GM23338 (cell line): ENCODE measurements around the gene ARPC2. TPM values are rescaled to one million over a fixed set of nuclear protein-coding genes. Genes with fewer than 3 reads are reported as not detected.

Experiments
- ATAC-seq: fragments of 200-7000 bp; cut with Tn5 transposase; 3 replicates; pipeline ENCODE4 v1.9.1; 2020
- DNase-seq: peaks from one replicate; pipeline ENCODE4 v3.0.0-alpha.2; 2015; ENCODE audit warnings: low spot score
- H2AFZ ChIP-seq: fragments of 200-600 bp; sonication (generic); 2 replicates; pipeline ENCODE4 v1.8.0; 2016; ENCODE audit warnings: antibody characterized with exemption, mild to moderate bottlenecking, moderate library complexity
- H3F3A ChIP-seq: fragments of 200-600 bp; sonication (generic); replicated peaks from 2 replicates; pipeline ENCODE4 v1.8.0; 2017; ENCODE audit warnings: antibody characterized with exemption, mixed run types, low read depth
- H3K27ac ChIP-seq: fragments of 200-600 bp; sonication (generic); 2 replicates; pipeline ENCODE4 v1.6.1; 2016; ENCODE audit warnings: low read depth
- H3K27me3 ChIP-seq: fragments of 200-600 bp; sonication (generic); 2 replicates; pipeline ENCODE4 v1.8.0; 2016; ENCODE audit warnings: mild to moderate bottlenecking, mixed run types, moderate library complexity; ENCODE audit not compliant: insufficient read depth
- H3K36me3 ChIP-seq: fragments of 200-600 bp; sonication (generic); 2 replicates; pipeline ENCODE4 v1.8.0; 2016; ENCODE audit warnings: mild to moderate bottlenecking; ENCODE audit not compliant: insufficient read depth
- H3K4me1 ChIP-seq: fragments of 200-600 bp; sonication (generic); 2 replicates; pipeline ENCODE4 v1.8.0; 2016; ENCODE audit warnings: mild to moderate bottlenecking, moderate library complexity; ENCODE audit not compliant: insufficient read depth
- H3K4me2 ChIP-seq: fragments of 200-600 bp; sonication (generic); 2 replicates; pipeline ENCODE4 v1.7.1; 2017; ENCODE audit warnings: mixed run types
- H3K4me3 ChIP-seq: fragments of 200-600 bp; sonication (generic); 2 replicates; pipeline ENCODE4 v1.6.1; 2016; ENCODE audit warnings: mixed run types
- H3K79me2 ChIP-seq: fragments of 200-600 bp; sonication (generic); replicated peaks from 2 replicates; pipeline ENCODE4 v1.8.0; 2017; ENCODE audit warnings: mild to moderate bottlenecking; ENCODE audit not compliant: insufficient read depth
- H3K9me2 ChIP-seq: fragments of 200-600 bp; sonication (generic); 2 replicates; pipeline ENCODE4 v1.8.0; 2017; ENCODE audit not compliant: insufficient read depth
- H4K20me1 ChIP-seq: fragments of 200-600 bp; sonication (generic); replicated peaks from 2 replicates; pipeline ENCODE4 v1.8.0; 2017; ENCODE audit warnings: mild to moderate bottlenecking; ENCODE audit not compliant: insufficient read depth
- H3K27ac Mint-ChIP-seq: 2 replicates; pipeline ENCODE4 v1.8.0; 2020; ENCODE audit warnings: inconsistent platforms, mild to moderate bottlenecking, moderate library complexity, mixed read lengths
- H3K27me3 Mint-ChIP-seq: 3 replicates; pipeline ENCODE4 v1.8.0; 2022; ENCODE audit warnings: low read depth, mild to moderate bottlenecking, moderate library complexity, mixed read lengths, inconsistent platforms; ENCODE audit not compliant: insufficient read depth, poor library complexity
- H3K36me3 Mint-ChIP-seq: 3 replicates; pipeline ENCODE4 v1.8.0; 2021; ENCODE audit warnings: low read depth, mild to moderate bottlenecking, inconsistent platforms, moderate library complexity, mixed read lengths
- H3K4me1 Mint-ChIP-seq: 3 replicates; pipeline ENCODE4 v1.8.0; 2020; ENCODE audit warnings: mild to moderate bottlenecking, inconsistent platforms, mixed read lengths
- H3K4me3 Mint-ChIP-seq: 3 replicates; pipeline ENCODE4 v1.8.0; 2021; ENCODE audit warnings: moderate library complexity, mild to moderate bottlenecking, inconsistent platforms, mixed read lengths
- H3K9me3 Mint-ChIP-seq: 3 replicates; pipeline ENCODE4 v1.8.0; 2020; ENCODE audit warnings: moderate library complexity, mild to moderate bottlenecking, inconsistent platforms, mixed read lengths
- CREB1 ChIP-seq: fragments of 250-450 bp; sonication (Bioruptor Pico); IDR thresholded peaks from 2 replicates; pipeline ENCODE4 v1.5.0; 2020; ENCODE audit warnings: low read depth, mild to moderate bottlenecking, moderate library complexity
- ETS1 ChIP-seq: IDR thresholded peaks from 2 replicates; pipeline ENCODE4 v1.6.1; 2016; ENCODE audit warnings: antibody characterized with exemption
- EZH2 ChIP-seq: fragments of 200-600 bp; sonication (generic); IDR thresholded peaks from one replicate; pipeline ENCODE4 v1.8.0; 2017; ENCODE audit warnings: antibody characterized with exemption, mild to moderate bottlenecking, low read depth; ENCODE audit not compliant: unreplicated experiment
- REST ChIP-seq: IDR thresholded peaks from one replicate; pipeline ENCODE4 v1.6.1; 2018; ENCODE audit warnings: antibody characterized with exemption; ENCODE audit not compliant: unreplicated experiment
- STAT1 ChIP-seq: IDR thresholded peaks from one replicate; pipeline ENCODE4 v1.6.1; 2016; ENCODE audit warnings: antibody characterized with exemption; ENCODE audit not compliant: unreplicated experiment
- ZNF114 ChIP-seq: fragments of 250-450 bp; sonication (Bioruptor Pico); IDR thresholded peaks from 2 replicates; pipeline ENCODE4 v1.5.0; 2020; ENCODE audit warnings: mild to moderate bottlenecking, moderate library complexity
- ZNF331 ChIP-seq: fragments of 250-450 bp; sonication (Bioruptor Pico); IDR thresholded peaks from 2 replicates; pipeline ENCODE4 v1.5.0; 2020; ENCODE audit warnings: low read depth, mild to moderate bottlenecking, moderate library complexity
- ZNF462 ChIP-seq: fragments of 250-450 bp; sonication (Bioruptor Pico); IDR thresholded peaks from 2 replicates; pipeline ENCODE4 v1.5.0; 2020; ENCODE audit warnings: mild to moderate bottlenecking, moderate library complexity
- polyA plus RNA-seq: library from polyadenylated mRNA; unstranded; fragments of >200 nt; fragmentation: Nextera tagmentation; extraction: Ambion mirVana; gene quantifications from 2 replicates; pipeline ENCODE4 v1.2.1, GENCODE V29; 2016
- total RNA-seq: library from RNA; depleted of rRNA; stranded (reverse); fragments of >200 nt; shearing (Covaris generic); gene quantifications from 2 replicates; pipeline ENCODE4 v1.2.3, GENCODE V29; 2014
- TF ChIP-seq, protein P1 (sequence below), 2 experiments: fragments of 200-600 bp in 1 of 2; sonication (generic) in 1 of 2; conservative IDR thresholded peaks; 2 replicates each; pipeline versions ENCODE4 v1.5.1 to v1.6.1; 2016 to 2017; ENCODE audit warnings: antibody characterized with exemption in 2 of 2, low read depth in 2 of 2, mild to moderate bottlenecking in 2 of 2, moderate library complexity in 1 of 2

The ARPC2 gene
- total and polyA plus RNA-seq, 2 experiments from 2014 or later = 217 to 271 TPM

GRCh38 chr2:218186876-218187275, 30.1 kb upstream of the ARPC2 start (continued):
- TF ChIP-seq ETS1 (no peak), STAT1 (no peak), REST (no peak), ZNF331 (CRISPR knock-in tag) (no peak)

DNA sequence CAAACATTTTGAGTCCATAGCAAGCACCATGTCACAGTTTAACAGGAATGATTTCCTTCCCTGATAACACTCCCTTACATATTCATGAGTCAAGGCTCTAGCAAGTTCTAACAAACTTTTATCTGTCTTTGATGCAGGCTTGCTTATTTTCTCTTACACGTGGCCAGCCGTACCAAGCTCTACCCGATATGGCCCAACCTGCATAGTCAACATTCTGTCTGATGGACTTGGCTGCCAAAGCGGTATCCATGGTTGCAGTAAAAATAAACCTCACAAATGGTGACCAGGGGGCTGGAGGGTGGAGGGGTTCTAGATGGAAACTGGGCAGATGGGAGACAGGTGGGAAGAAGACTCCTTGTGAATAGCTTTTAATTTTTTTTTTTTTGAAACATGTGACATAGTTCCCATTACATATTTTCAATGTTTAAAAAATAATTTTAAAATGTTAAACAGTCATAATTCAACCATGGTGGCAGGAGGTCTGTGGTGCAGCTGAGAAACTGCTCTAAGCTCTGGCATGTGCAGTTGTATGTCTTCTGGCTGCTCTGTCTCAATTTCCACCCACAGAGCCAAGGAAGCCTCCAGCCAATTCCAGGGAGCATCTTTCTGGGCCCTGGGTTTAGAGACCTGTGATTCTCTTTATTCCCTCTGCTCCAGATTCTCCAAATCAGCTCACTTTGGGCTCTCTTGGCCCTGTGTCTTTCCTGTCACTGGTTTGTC, 29.5 kb upstream of the ARPC2 start:
- no peak overlapping the region for H3K27ac ChIP-seq
- no peak overlapping the region for H3K4me2 ChIP-seq
- peaks cover 5% of the 10 kb centered on the region for H3K27me3 Mint-ChIP-seq
- H2AFZ ChIP-seq = peak overlapping the region; percentile 98; the same call in 1 of the 2 replicates
- peaks cover 8% of the 10 kb centered on the region for H3K4me1 Mint-ChIP-seq
- H3K36me3 ChIP-seq = no peaks in the 10 kb centered on the region
- no peaks in the 10 kb centered on the region for H3K79me2 ChIP-seq
- no peak overlapping the region for H3K4me3 Mint-ChIP-seq
- no peaks in the 10 kb centered on the region for H4K20me1 ChIP-seq
- no peaks in the 10 kb centered on the region for H3F3A ChIP-seq
- no peaks in the 10 kb centered on the region for H3K4me1 ChIP-seq
- no peak overlapping the region for H3K27ac Mint-ChIP-seq
- DNase-seq (no peak), ATAC-seq (no peak)
- no peaks in the 10 kb centered on the region for H3K9me3 Mint-ChIP-seq
- H3K36me3 Mint-ChIP-seq = no peaks in the 10 kb centered on the region
- no peak overlapping the region for H3K4me3 ChIP-seq
- no peaks in the 10 kb centered on the region for H3K27me3 ChIP-seq
- no peaks in the 10 kb centered on the region for H3K9me2 ChIP-seq
- no peak for TF ChIP-seq ZNF462
- TF ChIP-seq CREB1 (CRISPR knock-in tag) = no peak
- no peak for TF ChIP-seq EZH2
- no peak for TF ChIP-seq STAT1
- no peak for TF ChIP-seq ZNF114 (CRISPR knock-in tag)
- TF ChIP-seq, protein P1, sequence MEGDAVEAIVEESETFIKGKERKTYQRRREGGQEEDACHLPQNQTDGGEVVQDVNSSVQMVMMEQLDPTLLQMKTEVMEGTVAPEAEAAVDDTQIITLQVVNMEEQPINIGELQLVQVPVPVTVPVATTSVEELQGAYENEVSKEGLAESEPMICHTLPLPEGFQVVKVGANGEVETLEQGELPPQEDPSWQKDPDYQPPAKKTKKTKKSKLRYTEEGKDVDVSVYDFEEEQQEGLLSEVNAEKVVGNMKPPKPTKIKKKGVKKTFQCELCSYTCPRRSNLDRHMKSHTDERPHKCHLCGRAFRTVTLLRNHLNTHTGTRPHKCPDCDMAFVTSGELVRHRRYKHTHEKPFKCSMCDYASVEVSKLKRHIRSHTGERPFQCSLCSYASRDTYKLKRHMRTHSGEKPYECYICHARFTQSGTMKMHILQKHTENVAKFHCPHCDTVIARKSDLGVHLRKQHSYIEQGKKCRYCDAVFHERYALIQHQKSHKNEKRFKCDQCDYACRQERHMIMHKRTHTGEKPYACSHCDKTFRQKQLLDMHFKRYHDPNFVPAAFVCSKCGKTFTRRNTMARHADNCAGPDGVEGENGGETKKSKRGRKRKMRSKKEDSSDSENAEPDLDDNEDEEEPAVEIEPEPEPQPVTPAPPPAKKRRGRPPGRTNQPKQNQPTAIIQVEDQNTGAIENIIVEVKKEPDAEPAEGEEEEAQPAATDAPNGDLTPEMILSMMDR (conservative IDR thresholded peaks at IDR 0.05; ENCODE audit: low read depth in 2 of 2) = no peak
